GM12874 (cell line): ENCODE results near the gene LYPD8.

ENCODE experiments used
- TF ChIP-seq, protein P1 (sequence below): IDR thresholded peaks from 2 replicates; pipeline ENCODE4 v1.5.1; 2011; ENCODE audit warnings: low read depth, mild to moderate bottlenecking, control low read depth, low read length, moderate library complexity; ENCODE audit not compliant: insufficient read depth

The LYPD8 gene

DNA sequence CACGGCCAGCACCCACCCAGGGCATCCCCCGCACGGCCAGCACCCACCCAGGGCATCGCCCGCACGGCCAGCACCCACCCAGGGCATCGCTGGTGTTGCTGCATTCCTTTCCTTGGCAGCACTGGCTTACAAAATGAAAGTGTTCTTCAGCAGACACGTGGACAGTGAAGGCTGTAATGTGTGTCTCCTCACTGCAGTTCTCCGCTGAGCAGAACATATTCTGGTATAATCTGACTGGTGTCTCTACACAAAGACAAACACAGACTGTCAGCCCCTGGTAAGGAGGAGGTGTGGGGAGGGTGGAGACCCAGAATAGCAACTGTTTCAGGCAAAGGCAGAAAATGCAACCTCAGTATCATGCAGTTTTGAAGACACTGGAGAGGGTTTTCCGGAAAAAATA, 7.3 kb downstream of the LYPD8 start:
- TF ChIP-seq, protein P1, sequence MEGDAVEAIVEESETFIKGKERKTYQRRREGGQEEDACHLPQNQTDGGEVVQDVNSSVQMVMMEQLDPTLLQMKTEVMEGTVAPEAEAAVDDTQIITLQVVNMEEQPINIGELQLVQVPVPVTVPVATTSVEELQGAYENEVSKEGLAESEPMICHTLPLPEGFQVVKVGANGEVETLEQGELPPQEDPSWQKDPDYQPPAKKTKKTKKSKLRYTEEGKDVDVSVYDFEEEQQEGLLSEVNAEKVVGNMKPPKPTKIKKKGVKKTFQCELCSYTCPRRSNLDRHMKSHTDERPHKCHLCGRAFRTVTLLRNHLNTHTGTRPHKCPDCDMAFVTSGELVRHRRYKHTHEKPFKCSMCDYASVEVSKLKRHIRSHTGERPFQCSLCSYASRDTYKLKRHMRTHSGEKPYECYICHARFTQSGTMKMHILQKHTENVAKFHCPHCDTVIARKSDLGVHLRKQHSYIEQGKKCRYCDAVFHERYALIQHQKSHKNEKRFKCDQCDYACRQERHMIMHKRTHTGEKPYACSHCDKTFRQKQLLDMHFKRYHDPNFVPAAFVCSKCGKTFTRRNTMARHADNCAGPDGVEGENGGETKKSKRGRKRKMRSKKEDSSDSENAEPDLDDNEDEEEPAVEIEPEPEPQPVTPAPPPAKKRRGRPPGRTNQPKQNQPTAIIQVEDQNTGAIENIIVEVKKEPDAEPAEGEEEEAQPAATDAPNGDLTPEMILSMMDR: no peak

DNA sequence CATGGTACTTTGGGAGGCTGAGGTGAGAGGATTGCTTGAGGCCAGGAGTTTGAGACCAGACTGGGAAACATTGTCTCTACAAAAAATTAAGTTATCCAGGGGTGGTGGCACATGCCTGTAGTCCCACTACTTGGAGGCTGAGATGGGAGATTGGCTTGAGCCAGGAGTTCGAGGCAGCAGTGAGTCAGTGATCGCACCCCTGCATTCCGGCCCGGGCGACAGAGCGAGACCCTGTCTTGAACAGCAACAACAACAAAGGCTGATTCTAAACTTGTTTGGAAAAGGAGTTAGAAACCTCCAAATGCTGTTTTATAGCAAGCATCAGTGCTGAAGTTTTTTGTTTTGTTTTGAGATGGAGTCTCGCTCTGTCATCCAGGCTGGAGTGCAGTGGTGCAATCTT, 14.7 kb downstream of the LYPD8 start:
- TF ChIP-seq, protein P1: no peak

DNA sequence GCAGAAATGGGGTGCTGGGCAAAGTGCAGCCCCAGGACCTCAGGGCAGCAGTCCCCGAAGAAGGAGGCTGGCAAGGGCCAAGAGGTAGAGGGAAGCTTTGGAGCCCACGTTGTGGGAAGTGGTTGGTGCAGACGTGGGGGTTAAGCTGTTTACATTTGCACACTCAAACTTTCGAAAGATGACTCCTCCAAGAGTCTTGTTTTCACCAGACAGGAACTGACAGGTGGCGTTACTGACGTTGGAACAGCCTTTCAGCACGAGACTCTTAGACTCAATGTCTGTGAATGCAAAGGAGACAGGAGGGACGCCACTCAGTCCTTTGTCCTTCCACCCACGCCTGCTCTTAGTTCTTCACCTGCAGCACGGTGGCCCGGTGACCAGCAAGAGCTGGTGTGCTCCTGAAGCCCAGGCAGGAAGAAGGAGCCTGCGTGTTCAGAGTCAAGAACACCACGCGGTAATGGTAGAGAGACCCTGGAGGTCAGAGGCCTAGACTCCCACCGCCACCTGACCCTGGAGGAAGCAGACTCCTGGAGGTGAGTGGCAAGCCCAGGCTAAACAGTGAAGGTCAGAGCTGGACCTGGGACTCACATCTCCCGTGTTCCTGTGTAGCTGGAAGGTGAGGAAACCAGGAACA, 15.9 kb downstream of the LYPD8 start:
- TF ChIP-seq, protein P1: no peak

DNA sequence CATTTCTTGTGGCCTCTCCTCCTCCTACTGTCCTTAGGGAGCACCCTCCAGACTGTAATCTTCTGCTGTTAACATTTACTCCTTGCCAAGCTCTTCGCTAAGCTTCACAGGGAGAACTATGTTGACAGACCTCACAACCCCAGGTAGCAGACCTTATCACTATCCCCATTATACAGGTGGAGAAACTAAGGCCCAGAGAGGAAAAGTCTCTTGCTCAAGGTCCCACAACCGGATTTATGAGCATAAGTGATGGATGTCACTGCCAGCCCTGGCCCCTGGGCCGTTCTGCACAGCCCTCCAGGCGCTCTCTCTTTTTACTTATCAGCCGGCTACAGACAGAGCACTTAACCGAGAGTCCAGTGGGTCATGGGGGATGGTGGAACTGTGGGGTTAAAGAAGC, 18.1 kb downstream of the LYPD8 start:
- TF ChIP-seq, protein P1: no peak

DNA sequence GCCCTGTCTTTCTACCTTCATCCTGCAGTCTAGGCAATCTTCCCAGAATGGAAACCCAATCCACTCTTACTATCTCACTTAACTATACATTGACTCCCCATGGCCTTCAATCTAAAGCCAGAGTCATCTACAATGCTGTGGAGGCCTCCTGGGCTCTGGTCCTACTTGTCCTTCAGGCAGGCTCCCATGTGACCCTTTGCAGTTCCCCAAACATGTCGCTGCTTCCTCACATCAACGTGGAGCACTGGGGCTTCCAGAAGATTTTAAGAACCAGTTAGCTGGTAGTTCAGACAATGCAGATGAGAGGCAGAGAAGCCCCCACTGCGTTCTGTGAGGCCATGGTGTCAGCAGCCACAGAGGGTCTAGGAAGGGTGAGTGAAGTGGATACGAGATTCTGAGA, 18.6 kb downstream of the LYPD8 start:
- TF ChIP-seq, protein P1: no peak

DNA sequence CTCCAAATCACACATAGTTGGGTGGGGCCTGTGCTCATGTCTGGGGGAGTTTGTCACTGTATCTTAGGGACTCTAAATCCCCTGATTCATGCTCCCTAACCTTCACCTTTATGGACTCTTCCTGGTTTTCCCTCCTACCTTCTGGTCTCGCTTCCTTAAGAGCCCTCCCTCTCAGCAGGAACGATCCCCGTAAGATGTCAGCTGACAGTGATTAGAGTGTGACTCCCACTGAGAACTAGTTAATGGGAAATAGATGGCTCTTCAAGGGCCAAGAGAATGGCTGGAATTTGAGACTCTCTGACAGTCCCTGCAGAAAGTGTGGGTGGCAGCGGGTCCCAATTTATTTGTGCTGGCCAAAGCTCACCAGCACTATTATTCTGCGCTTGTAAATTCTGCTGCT, 22.0 kb downstream of the LYPD8 start:
- TF ChIP-seq, protein P1: no peak

DNA sequence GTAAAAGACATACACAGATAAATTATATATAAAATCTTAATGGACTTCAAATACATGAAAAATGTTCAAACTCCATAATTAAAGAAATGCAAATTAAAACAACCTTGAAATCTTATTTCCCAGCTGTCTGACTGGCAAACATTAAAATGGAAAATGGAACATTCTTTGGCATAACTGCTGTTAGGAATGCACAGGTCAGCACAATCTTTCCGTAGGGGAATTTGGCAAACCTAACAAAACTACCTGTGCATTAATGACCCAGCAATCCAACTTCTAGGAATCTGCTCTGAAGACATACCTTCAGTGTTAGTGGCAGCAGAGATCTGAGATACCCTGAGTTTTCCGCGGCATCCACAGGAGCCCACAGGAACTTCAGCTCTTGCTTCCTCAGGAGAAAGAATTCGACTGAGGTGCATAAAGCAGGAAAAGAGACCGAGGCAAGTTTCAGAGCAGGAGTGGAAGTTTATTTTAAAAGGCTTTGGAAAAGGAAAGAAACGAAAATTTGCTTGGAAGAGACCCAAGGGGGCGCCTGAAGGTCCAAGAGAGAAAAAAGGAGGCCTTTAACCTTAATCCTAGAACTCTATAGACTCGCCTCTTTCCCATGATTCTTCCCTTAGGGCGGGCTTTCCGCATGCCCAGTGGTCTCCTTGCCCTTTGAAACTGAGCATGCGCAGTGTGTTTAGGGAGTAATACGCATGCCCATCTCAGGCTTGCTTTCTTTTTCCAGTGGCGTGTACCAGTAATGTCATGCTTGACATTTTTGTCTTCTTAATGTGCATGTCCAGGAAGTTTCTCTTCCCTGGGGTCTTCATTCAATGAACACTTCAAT, 24.8 kb downstream of the LYPD8 start:
- TF ChIP-seq, protein P1: no peak
